HepG2 (cell line): ENCODE data around the gene RAB6B.

ENCODE experiments used
- GABPA ChIP-seq, 2 experiments: IDR thresholded peaks; 2 replicates each; pipeline ENCODE4 v1.6.1; 2011 to 2016; ENCODE audit warnings: low read depth in 2 of 2, low read length in 1 of 2, missing biosample characterization in 1 of 2, missing genetic modification characterization in 1 of 2
- POLR2A ChIP-seq, 2 experiments: IDR thresholded peaks; 2 replicates each; pipeline ENCODE4 v1.6.1; 2011; ENCODE audit warnings: low read depth in 2 of 2, low read length in 2 of 2, mild to moderate bottlenecking in 1 of 2, moderate library complexity in 1 of 2; ENCODE audit not compliant: insufficient read depth in 1 of 2
- ZNF160 ChIP-seq: sonication (generic); formaldehyde crosslinking; IDR thresholded peaks from 2 replicates; pipeline ENCODE4 v1.8.0; 2022; ENCODE audit warnings: mild to moderate bottlenecking, inconsistent platforms, missing genetic modification reagents
- ZNF549 ChIP-seq: sonication (generic); formaldehyde crosslinking; IDR thresholded peaks from 2 replicates; pipeline ENCODE4 v1.5.0; 2020; ENCODE audit warnings: missing genetic modification reagents
- ZNF552 ChIP-seq: sonication (generic); formaldehyde crosslinking; IDR thresholded peaks from 2 replicates; pipeline ENCODE4 v1.9.0; 2022; ENCODE audit warnings: missing genetic modification reagents, mild to moderate bottlenecking, borderline replicate concordance

GRCh38 chr3:133792171-133792763 lies 103.4 kb downstream of the RAB6B start:
- TF ChIP-seq POLR2A (IDR thresholded peaks at IDR 0.05; ENCODE audit: insufficient read depth in 1 of 2, low read depth in 2 of 2, low read length in 2 of 2) (no peak), GABPA (IDR thresholded peaks at IDR 0.05; ENCODE audit: low read depth, low read length) (no peak), GABPA (CRISPR knock-in tag; IDR thresholded peaks at IDR 0.05; ENCODE audit: low read depth) (no peak), ZNF552 (CRISPR knock-in tag) (no peak), ZNF160 (no peak), ZNF549 (CRISPR knock-in tag) (no peak)
